Right atrium auricular region (tissue), 2 donors: Measurements from ENCODE around the gene PIP4K2A. TPM values are rescaled to one million over a fixed set of nuclear protein-coding genes. Genes with fewer than 3 reads are reported as not detected.

Source experiments
- DNase-seq: peaks from one replicate; pipeline ENCODE4 v3.0.0-alpha.2; 2019; ENCODE audit warnings: low spot score
- H3K27ac ChIP-seq, 2 donors: fragments of 200-600 bp; sonication (generic); 1 replicate in 1 of 2; 2 replicates in 1 of 2; pipeline ENCODE4 v1.5.1; 2016 to 2019
- H3K27me3 ChIP-seq, 2 donors: fragments of 200-600 bp; sonication (generic); one replicate each; pipeline versions ENCODE4 v1.5.1 to v1.6.0; 2017 to 2019
- H3K36me3 ChIP-seq: fragments of 200-600 bp; sonication (generic); one replicate; pipeline ENCODE4 v1.5.1; 2016
- H3K4me1 ChIP-seq, 2 donors: fragments of 200-600 bp; sonication (generic); one replicate each; pipeline versions ENCODE4 v1.5.1 to v1.6.0; 2017 to 2019
- H3K4me3 ChIP-seq, 2 donors: fragments of 200-600 bp; sonication (generic); 1 replicate in 1 of 2; 2 replicates in 1 of 2; pipeline ENCODE4 v1.5.1; 2017 to 2019; ENCODE audit warnings: mild to moderate bottlenecking in 1 of 2, moderate library complexity in 1 of 2
- H3K9me3 ChIP-seq, 2 donors: fragments of 200-600 bp; sonication (generic); one replicate each; pipeline ENCODE4 v1.5.1; 2019
- CTCF ChIP-seq, 2 donors: fragments of 200-600 bp; sonication (generic); IDR thresholded peaks; one replicate each; pipeline ENCODE4 v1.5.1; 2019; ENCODE audit warnings: antibody characterized with exemption in 2 of 2
- total RNA-seq, 2 donors: library from RNA; depleted of rRNA; stranded (reverse); fragments of >200 nt; gene quantifications; one replicate each; pipeline ENCODE4 v1.1.0, GENCODE V29; 2016

The PIP4K2A gene
- total RNA-seq, 2 donors from 2014 or later: 12.1 to 18.3 TPM

- DNase-seq: peak; percentile 84
- H3K27me3 ChIP-seq: no peaks in the 10 kb centered on the region
- H3K27ac ChIP-seq: no peak overlapping the region
- H3K4me1 ChIP-seq: no peaks in the 10 kb centered on the region
- no peaks in the 10 kb centered on the region for H3K36me3 ChIP-seq
- no peak overlapping the region for H3K4me3 ChIP-seq
- no peak for TF ChIP-seq CTCF (IDR thresholded peaks at IDR 0.05)
- no peaks in the 10 kb centered on the region for H3K9me3 ChIP-seq
Measured at GRCh38 chr10:22737587-22737986, 23.2 kb upstream of the PIP4K2A start.

- no peak overlapping the region for H3K27ac ChIP-seq
- H3K27me3 ChIP-seq: no peaks in the 10 kb centered on the region
- no peaks in the 10 kb centered on the region for H3K4me1 ChIP-seq
- no peaks in the 10 kb centered on the region for H3K9me3 ChIP-seq
- no peak overlapping the region for H3K4me3 ChIP-seq
- TF ChIP-seq CTCF (IDR thresholded peaks at IDR 0.05): no peak
- no peak for DNase-seq
- no peaks in the 10 kb centered on the region for H3K36me3 ChIP-seq
Measured at GRCh38 chr10:22736134-22736533, 21.8 kb upstream of the PIP4K2A start.

GRCh38 chr10:22733992-22734391 is 19.6 kb upstream of the PIP4K2A start:
- TF ChIP-seq CTCF (IDR thresholded peaks at IDR 0.05): no peak
- H3K9me3 ChIP-seq: no peaks in the 10 kb centered on the region
- no peak overlapping the region for H3K27ac ChIP-seq
- no peaks in the 10 kb centered on the region for H3K4me1 ChIP-seq
- no peaks in the 10 kb centered on the region for H3K36me3 ChIP-seq
- H3K27me3 ChIP-seq: no peaks in the 10 kb centered on the region
- H3K4me3 ChIP-seq: no peak overlapping the region
- DNase-seq: no peak

GRCh38 chr10:22727663-22728062 is 13.3 kb upstream of the PIP4K2A start:
- no peak overlapping the region for H3K27ac ChIP-seq
- no peak overlapping the region for H3K4me3 ChIP-seq
- H3K36me3 ChIP-seq: no peaks in the 10 kb centered on the region
- no peaks in the 10 kb centered on the region for H3K4me1 ChIP-seq
- H3K27me3 ChIP-seq: no peaks in the 10 kb centered on the region
- TF ChIP-seq CTCF (IDR thresholded peaks at IDR 0.05): no peak
- DNase-seq: no peak
- H3K9me3 ChIP-seq: no peaks in the 10 kb centered on the region

- Histone ChIP-seq H3K4me3 (no peak overlapping the region), H3K9me3 (no peaks in the 10 kb centered on the region), H3K36me3 (no peaks in the 10 kb centered on the region), H3K27ac (no peak overlapping the region), H3K27me3 (no peaks in the 10 kb centered on the region), H3K4me1 (no peaks in the 10 kb centered on the region)
- no peak for DNase-seq
- no peak for TF ChIP-seq CTCF (IDR thresholded peaks at IDR 0.05)
Measured at GRCh38 chr10:22727112-22727511, 12.7 kb upstream of the PIP4K2A start.

GRCh38 chr10:22724773-22725172 is 10.4 kb upstream of the PIP4K2A start:
- Histone ChIP-seq H3K9me3 (no peaks in the 10 kb centered on the region), H3K27me3 (no peaks in the 10 kb centered on the region), H3K36me3 (no peaks in the 10 kb centered on the region), H3K4me3 (no peak overlapping the region), H3K27ac (no peak overlapping the region), H3K4me1 (no peaks in the 10 kb centered on the region)
- TF ChIP-seq CTCF (IDR thresholded peaks at IDR 0.05): no peak
- no peak for DNase-seq
